ENCODE measurements around the gene CAMTA1. TPM values are rescaled to one million over a fixed set of nuclear protein-coding genes. Genes with fewer than 3 reads are reported as not detected.

The CAMTA1 gene
- total RNA-seq, 1 donor: 71.6 TPM

DNA sequence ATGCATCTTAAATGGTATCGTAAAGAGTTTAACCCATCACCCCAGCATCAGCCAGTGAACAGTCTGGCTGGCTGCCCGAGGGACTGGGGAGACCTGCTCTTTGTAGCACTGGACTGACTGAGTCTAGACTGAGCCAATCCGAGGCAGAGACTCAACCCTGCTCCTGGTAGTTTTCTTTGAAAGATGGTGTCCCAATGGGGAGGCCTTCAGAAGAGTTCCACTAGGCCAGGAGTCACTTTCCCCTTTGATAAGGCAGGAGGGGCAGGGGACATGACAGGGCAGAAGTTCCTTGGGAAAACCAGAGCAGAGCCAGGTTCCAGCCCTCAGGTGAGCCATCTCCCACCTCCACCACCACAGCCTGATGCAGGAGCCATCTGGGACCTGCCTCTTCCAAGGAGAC is 203.5 kb downstream of the CAMTA1 start:
- no peaks in the 10 kb centered on the region for H3K4me1 ChIP-seq (ENCODE audit: insufficient read depth, low read length)
- H3K27me3 ChIP-seq (ENCODE audit: insufficient read depth, low read length): no peaks in the 10 kb centered on the region

DNA sequence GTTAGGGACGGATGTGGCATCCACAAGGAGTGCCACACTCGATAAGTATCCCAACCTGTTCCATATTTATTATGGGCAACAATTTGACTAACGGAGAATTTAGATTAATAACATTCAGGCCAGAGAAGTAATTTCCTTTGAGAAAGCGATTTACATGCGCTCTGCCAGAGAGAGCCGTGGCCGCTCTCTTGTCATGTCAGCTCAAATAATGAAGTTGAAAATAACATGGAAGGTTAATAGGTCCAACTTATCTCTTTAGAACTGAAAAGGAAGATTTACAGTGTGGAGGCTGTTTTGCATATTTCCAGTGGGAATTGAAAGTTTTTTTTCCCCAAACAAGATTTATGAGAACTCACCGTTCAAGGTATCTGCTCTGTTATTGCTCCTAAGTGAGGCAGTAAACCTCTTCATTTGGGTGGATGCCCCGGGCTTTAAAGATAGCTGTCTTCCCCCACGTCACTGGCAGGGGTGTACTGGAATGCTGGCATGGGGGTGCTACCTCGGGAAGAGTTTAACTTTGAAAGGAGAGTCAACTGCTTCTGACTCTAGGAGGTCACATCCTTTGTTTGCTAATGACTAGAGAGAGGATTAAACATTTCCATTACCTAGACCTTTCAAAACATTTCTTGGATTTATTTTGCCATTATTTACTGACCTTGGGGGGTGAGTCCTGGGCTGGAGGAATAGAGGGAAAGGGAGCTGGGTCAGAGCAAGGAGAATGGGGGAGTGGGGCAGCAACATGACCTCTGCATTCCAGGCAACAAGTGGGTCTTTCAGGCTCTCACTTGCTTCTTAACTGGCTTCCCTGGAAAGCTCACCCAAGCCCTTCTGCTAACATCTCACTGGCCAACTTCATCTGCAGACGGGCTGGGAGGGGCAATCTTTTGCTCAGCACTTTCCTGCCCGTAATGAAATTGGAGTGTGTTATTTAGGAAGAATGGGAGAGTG is 204.2 kb downstream of the CAMTA1 start:
- H3K4me3 ChIP-seq (ENCODE audit: low read length): no peak overlapping the region
- H3K4me1 ChIP-seq (ENCODE audit: insufficient read depth, low read length): no peaks in the 10 kb centered on the region
- no peaks in the 10 kb centered on the region for H3K9me3 ChIP-seq (ENCODE audit: low read depth, low read length)
- H3K27me3 ChIP-seq (ENCODE audit: insufficient read depth, low read length): no peaks in the 10 kb centered on the region

More for the DNA sequence above, 203.5 kb downstream of the CAMTA1 start:
- no peaks in the 10 kb centered on the region for H3K9me3 ChIP-seq (ENCODE audit: low read depth, low read length)
- no peak overlapping the region for H3K4me3 ChIP-seq (ENCODE audit: low read length)

DNA sequence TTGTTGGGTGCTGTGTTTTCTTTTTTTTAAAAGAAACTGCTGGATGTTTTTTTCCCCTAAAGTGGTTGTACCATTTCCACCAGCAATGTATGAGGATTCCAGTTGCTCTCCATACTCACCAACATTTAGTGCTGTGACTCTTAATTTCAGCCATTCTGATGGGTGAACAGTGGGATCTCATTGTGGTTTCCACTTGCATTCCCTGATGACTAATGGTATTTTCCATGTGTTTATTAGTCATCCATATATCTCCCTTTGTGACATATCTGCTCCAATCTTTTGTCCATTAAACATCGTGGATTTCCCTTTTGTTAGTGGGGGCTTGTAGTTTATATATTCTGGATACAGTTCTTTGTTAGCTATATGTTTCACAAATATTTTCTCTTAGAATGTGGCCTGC is 206.0 kb downstream of the CAMTA1 start:
- Histone ChIP-seq H3K9me3 (ENCODE audit: low read depth, low read length) (no peaks in the 10 kb centered on the region), H3K4me3 (ENCODE audit: low read length) (no peak overlapping the region), H3K4me1 (ENCODE audit: insufficient read depth, low read length) (no peaks in the 10 kb centered on the region), H3K27me3 (ENCODE audit: insufficient read depth, low read length) (no peaks in the 10 kb centered on the region)

DNA sequence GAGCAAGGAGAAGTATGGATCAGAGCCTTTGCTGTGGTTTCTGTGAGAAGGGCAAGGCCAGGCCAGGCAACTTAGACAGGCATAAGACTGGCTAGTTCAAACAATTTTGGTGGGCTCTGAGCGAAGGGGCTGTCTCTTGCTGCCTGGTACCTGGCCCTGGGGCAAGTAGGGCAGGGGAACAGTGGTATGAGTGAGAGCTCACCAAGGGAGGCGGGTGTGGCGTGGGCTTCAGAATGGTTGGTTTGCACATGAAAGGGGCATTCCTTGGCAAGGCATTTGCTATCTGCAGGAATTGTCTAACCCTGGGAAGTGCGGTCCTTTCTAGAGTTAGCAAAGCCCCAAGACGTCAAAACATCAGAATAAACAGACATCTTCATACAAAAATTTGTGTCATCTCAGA is 210.5 kb downstream of the CAMTA1 start:
- Histone ChIP-seq H3K27me3 (ENCODE audit: insufficient read depth, low read length) (no peaks in the 10 kb centered on the region), H3K4me3 (ENCODE audit: low read length) (no peak overlapping the region), H3K4me1 (ENCODE audit: insufficient read depth, low read length) (no peaks in the 10 kb centered on the region), H3K9me3 (ENCODE audit: low read depth, low read length) (no peaks in the 10 kb centered on the region)

DNA sequence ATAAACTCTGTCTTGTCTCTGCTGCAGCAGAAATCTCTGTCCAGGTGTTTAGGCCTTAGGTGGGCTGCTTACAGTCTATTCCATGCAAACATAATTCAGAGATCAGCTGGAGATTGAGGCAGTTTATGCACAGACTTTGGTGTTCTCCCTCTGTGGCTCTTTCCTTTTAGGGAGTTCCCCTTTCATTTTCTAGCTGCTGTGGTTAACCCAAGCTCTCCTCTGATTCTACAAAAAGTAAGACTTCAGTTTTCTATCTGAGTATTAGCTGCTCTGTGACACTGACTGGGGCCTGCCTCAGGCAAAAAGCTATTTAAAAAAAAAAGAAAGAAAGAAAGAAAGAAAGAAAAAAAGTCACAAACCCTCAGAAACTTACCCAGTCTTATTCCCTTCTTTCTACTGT is 211.1 kb downstream of the CAMTA1 start:
- Histone ChIP-seq H3K27me3 (ENCODE audit: insufficient read depth, low read length) (no peaks in the 10 kb centered on the region), H3K4me3 (ENCODE audit: low read length) (no peak overlapping the region), H3K4me1 (ENCODE audit: insufficient read depth, low read length) (no peaks in the 10 kb centered on the region), H3K9me3 (ENCODE audit: low read depth, low read length) (no peaks in the 10 kb centered on the region)

DNA sequence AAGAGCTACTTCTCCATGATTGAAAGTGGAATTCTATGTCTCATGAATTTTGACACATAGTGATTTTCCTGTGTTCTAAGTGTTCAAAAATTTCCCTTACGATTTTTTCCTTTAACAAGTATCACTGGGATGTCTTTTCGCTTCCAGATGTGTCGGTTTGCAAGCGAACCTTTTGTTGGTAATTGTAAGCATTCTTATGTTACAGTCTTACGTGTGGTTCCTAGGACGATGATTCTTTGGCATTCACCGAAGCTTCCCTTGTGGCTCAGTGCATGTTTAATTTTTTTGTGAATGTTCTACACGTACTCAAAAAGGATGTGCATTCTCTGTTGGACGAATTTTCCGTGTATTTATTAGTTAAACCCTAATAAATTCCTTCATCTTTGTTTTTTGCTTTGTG is 211.6 kb downstream of the CAMTA1 start:
- Histone ChIP-seq H3K9me3 (ENCODE audit: low read depth, low read length) (no peaks in the 10 kb centered on the region), H3K4me1 (ENCODE audit: insufficient read depth, low read length) (no peaks in the 10 kb centered on the region), H3K4me3 (ENCODE audit: low read length) (no peak overlapping the region), H3K27me3 (ENCODE audit: insufficient read depth, low read length) (no peaks in the 10 kb centered on the region)

DNA sequence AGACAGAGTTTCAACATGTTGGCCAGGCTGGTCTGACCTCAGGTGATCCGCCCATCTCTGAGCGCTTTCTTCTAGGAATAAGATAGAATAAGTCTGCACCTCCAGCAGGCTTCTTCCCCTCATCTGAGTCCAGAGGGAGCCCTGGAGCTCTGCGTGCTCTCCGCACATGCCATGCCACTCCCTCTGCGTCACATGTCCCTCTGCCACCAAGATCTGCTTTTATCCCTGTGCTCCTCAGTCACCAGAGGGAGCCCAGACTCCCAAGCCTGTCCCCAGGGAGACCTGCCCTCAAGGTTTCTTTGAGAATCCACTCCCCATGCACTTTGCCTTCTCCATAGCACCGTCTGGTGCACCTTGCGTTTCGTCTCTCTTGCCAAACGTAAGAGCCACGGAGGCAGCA is 213.0 kb downstream of the CAMTA1 start:
- Histone ChIP-seq H3K9me3 (ENCODE audit: low read depth, low read length) (no peaks in the 10 kb centered on the region), H3K4me1 (ENCODE audit: insufficient read depth, low read length) (no peaks in the 10 kb centered on the region), H3K27me3 (ENCODE audit: insufficient read depth, low read length) (no peaks in the 10 kb centered on the region), H3K4me3 (ENCODE audit: low read length) (no peak overlapping the region)

DNA sequence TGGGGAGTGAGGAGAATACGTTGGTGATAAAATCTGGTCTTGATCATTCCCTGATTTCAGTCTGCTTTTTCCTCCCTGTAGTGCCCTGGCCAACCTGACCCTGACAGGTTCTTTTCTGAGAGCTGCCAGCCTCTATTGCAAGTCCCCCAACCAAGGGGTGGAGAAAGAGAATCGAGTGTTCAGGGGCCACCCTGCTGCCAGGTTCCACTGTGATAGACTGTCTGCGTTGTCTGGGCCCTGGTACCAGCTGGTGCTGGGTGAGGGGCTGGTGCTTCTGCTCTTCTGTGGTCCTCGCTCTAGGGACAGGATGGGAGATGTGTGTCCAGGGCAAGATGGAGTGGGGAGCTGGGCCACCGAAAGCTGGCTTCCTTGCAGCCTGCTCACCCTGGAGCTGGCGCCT is 214.6 kb downstream of the CAMTA1 start:
- no peaks in the 10 kb centered on the region for H3K27me3 ChIP-seq (ENCODE audit: insufficient read depth, low read length)
- no peaks in the 10 kb centered on the region for H3K9me3 ChIP-seq (ENCODE audit: low read depth, low read length)
- H3K4me1 ChIP-seq (ENCODE audit: insufficient read depth, low read length): no peaks in the 10 kb centered on the region
- H3K4me3 ChIP-seq (ENCODE audit: low read length): no peak overlapping the region

DNA sequence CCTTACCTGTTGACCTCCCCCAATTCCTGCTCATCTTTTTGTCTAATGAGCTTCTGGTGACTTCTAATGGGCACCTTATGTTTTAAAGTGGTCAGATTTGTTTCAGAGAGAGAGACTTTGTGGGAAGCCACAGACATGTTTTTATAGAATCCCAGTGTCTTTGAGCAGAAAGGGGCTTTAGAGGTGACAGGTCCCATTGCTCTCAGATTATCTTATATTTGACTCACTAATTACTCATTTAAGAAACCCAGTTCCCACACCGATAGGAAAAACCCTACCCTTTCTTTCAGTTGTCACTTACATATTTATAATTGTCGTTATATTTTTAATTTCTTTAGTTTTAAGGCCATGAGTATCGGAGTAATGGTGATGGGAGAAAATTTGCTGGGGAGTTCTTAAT is 215.5 kb downstream of the CAMTA1 start:
- Histone ChIP-seq H3K9me3 (ENCODE audit: low read depth, low read length) (no peaks in the 10 kb centered on the region), H3K27me3 (ENCODE audit: insufficient read depth, low read length) (no peaks in the 10 kb centered on the region), H3K4me3 (ENCODE audit: low read length) (no peak overlapping the region), H3K4me1 (ENCODE audit: insufficient read depth, low read length) (no peaks in the 10 kb centered on the region)

DNA sequence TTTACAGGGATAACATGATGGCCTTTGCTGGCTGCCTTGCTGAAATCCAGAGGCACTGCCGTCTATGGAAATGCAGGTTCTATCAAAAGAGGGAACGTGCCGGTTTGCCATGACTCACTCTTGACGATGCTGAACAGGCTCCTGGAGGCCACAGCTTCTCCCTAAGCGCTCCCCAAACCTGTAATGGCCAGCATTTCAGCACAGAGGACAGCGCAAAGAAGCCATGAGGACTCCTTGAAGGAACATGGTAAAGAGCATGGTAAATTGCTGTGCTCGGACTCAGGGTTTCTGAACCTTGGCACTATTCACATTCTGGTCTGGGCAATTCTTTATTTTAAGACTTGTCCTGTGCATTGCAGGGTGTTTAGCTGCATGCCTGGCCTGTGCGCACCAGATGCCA is 217.5 kb downstream of the CAMTA1 start:
- Histone ChIP-seq H3K27me3 (ENCODE audit: insufficient read depth, low read length) (no peaks in the 10 kb centered on the region), H3K4me3 (ENCODE audit: low read length) (no peak overlapping the region), H3K4me1 (ENCODE audit: insufficient read depth, low read length) (no peaks in the 10 kb centered on the region), H3K9me3 (ENCODE audit: low read depth, low read length) (no peaks in the 10 kb centered on the region)

DNA sequence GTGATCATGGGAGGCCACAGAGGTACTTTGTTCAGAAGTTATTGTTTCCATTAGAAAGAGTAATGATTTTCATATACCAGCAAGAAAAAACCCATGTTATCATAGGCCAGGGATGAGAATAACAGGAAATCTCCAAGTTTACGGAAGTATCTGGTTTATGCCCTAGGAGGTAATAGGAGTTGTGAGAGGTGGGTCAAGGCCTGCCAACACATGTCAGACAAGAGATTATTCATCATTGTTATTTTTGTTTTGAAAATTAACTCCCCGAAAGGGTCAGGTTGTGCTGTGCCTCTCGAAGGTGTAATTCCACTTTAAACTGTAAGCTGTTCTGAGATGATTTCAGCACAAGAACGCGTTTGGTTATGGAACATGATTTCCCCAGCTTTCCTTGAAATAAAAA is 218.4 kb downstream of the CAMTA1 start:
- H3K4me1 ChIP-seq (ENCODE audit: insufficient read depth, low read length): no peaks in the 10 kb centered on the region
- no peaks in the 10 kb centered on the region for H3K27me3 ChIP-seq (ENCODE audit: insufficient read depth, low read length)
- H3K9me3 ChIP-seq (ENCODE audit: low read depth, low read length): no peaks in the 10 kb centered on the region

DNA sequence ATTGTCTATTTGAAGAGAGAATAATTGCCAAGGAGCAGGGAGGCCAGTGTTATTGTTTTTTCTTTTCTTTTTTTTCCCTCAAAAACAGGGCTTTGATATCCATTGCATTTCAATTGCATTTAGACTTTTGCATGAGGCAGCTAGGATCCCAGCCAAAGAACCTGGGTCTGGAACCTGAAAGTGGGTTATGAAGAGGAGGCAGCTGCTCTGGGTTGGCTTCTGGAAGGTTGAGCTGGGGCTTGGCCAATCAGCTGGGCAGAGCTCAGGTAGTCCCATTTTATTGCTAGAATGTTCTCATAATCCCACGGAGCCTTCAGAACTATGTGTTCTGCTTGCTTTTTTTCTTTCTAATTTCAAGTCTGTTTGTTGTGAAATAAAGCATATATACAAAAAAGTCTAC is 218.9 kb downstream of the CAMTA1 start:
- Histone ChIP-seq H3K27me3 (ENCODE audit: insufficient read depth, low read length) (no peaks in the 10 kb centered on the region), H3K9me3 (ENCODE audit: low read depth, low read length) (no peaks in the 10 kb centered on the region), H3K4me3 (ENCODE audit: low read length) (no peak overlapping the region), H3K4me1 (ENCODE audit: insufficient read depth, low read length) (no peaks in the 10 kb centered on the region)

More for the DNA sequence above, 218.4 kb downstream of the CAMTA1 start:
- no peak overlapping the region for H3K4me3 ChIP-seq (ENCODE audit: low read length)

DNA sequence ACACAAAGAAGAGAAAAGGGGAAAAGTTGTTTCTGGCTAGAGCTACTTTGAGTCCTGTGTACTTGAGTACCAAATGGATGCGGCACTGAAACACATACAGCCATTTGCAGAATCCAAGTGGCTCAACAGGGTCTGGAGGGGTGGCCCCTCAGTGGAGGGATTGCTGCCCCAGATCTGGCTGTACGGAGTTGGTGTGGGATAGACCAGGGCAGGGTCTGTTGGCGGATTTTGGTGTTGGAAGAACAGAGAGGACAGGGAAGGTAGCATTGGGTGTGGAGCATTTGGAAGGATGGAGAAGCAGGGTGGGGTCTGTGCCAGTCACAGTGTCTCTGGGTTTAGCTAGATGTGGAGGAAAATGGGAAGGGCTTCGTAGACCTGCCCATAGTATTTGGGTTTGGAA is 220.5 kb downstream of the CAMTA1 start:
- no peaks in the 10 kb centered on the region for H3K4me1 ChIP-seq (ENCODE audit: insufficient read depth, low read length)
- H3K9me3 ChIP-seq (ENCODE audit: low read depth, low read length): no peaks in the 10 kb centered on the region
- no peaks in the 10 kb centered on the region for H3K27me3 ChIP-seq (ENCODE audit: insufficient read depth, low read length)
- H3K4me3 ChIP-seq (ENCODE audit: low read length): no peak overlapping the region

DNA sequence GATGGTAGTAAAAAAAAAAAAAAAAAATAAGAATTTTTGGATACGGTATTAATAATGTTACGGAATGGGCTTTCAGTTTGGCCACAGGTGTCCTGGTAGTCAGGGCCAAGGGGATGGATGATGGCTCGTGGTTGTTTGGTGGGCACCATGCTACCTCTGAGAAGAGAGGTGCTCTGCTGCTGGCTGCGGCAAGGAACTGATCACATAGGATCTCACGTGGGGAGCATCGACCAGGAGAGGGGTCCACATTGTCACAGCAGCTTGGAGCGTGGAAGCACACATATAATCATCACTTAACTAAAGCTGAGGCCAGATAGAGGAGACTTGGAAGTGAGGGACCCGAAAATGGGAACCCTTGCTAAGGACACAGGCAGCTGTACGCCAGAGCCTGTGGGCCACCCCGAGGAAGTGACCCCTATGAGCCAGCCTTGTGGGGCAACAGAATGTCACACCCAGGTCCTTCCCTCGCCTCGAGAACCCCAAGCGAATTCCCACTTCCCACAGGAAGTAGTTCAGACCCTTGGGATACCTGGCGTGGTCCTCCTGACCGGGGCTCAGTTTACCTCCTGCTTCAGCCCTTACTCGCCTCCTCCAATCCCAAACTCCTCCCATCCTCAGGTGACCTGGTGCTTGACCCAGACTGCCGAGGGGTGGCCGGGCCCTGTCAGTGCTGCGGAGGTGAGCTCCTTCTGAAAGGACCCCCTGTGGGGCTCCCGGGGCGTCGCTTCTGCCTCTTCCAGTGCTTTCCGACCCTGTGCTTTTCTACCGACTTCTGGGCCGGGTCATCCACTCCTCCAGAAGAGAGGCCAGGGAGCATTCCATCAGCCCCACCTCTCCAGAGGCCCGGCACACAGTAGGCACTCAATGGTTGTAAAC is 222.0 kb downstream of the CAMTA1 start:
- H3K4me1 ChIP-seq (ENCODE audit: insufficient read depth, low read length): no peaks in the 10 kb centered on the region
- H3K4me3 ChIP-seq (ENCODE audit: low read length): no peak overlapping the region
- H3K9me3 ChIP-seq (ENCODE audit: low read depth, low read length): no peaks in the 10 kb centered on the region
- H3K27me3 ChIP-seq (ENCODE audit: insufficient read depth, low read length): no peaks in the 10 kb centered on the region

DNA sequence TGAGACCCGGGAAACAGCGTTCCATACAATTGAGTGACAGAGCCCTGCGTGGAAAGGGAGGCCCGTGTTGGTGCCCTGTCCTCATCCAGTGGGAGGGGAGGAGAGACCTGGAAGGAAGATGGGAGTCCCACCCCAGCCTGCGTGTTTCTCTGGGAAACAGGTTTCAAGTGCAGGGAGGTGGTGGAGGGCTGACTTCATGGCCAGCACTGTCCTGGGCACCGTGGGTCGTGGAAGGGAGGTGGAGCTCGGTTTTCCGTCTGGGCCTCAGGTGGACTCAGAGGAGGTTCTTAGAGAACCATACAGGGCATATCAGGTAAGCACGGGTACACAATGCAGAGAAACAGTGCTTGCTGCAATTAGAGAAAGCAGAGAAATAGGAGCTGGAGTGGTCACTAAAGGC is 222.6 kb downstream of the CAMTA1 start:
- H3K9me3 ChIP-seq (ENCODE audit: low read depth, low read length): no peaks in the 10 kb centered on the region
- H3K4me3 ChIP-seq (ENCODE audit: low read length): no peak overlapping the region
- no peaks in the 10 kb centered on the region for H3K27me3 ChIP-seq (ENCODE audit: insufficient read depth, low read length)
- no peaks in the 10 kb centered on the region for H3K4me1 ChIP-seq (ENCODE audit: insufficient read depth, low read length)
